Vein endothelial cell (primary cell): ENCODE data around the gene SDCBP2. TPM values are rescaled to one million over a fixed set of nuclear protein-coding genes. Genes with fewer than 3 reads are reported as not detected.

Experiments used
- total RNA-seq: library from RNA; depleted of rRNA; stranded (reverse); fragments of >200 nt; gene quantifications from 2 replicates; pipeline ENCODE4 v1.2.3, GENCODE V29; 2012

SDCBP2 gene, protein sequence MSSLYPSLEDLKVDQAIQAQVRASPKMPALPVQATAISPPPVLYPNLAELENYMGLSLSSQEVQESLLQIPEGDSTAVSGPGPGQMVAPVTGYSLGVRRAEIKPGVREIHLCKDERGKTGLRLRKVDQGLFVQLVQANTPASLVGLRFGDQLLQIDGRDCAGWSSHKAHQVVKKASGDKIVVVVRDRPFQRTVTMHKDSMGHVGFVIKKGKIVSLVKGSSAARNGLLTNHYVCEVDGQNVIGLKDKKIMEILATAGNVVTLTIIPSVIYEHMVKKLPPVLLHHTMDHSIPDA
- total RNA-seq, result 4.9 and 6.2 TPM in 2 replicates

DNA sequence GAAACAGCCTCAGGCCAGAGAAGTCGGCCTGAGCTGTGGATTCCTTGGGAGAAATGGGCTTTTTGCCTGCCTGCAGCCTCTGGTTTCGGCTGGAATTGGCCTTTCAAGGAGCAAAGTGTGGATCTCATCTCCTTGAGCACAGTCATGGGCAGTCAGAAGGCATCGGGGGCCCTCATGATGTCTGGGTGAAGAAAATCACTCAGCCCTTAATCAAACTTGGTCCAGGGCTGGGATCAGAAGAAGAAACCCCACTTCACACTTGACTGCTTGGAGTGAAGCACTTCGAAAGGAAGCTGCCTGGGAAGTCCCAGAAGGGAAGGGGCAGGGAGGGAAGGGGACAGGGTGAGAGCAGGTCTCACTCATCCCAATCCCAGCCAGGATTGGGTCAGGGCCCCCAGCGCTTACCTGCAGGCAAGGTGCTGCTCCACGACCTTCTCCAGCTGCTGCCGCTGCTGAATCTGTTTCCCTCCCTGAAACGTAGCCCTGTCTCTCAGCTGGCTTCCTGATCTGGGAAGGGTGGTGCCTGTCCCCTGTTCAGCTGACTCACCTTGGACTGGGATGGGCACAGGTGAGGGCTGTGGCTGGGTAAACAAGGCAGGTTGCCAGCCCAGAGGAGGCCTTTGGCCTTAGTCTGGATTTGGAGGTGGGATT, at the start of gene SDCBP2:
TSS of gene SDCBP2 (minus strand) at position 460 of the 651 bp plus-strand sequence. CDS start 8,723 bp downstream, outside the sequence.

DNA sequence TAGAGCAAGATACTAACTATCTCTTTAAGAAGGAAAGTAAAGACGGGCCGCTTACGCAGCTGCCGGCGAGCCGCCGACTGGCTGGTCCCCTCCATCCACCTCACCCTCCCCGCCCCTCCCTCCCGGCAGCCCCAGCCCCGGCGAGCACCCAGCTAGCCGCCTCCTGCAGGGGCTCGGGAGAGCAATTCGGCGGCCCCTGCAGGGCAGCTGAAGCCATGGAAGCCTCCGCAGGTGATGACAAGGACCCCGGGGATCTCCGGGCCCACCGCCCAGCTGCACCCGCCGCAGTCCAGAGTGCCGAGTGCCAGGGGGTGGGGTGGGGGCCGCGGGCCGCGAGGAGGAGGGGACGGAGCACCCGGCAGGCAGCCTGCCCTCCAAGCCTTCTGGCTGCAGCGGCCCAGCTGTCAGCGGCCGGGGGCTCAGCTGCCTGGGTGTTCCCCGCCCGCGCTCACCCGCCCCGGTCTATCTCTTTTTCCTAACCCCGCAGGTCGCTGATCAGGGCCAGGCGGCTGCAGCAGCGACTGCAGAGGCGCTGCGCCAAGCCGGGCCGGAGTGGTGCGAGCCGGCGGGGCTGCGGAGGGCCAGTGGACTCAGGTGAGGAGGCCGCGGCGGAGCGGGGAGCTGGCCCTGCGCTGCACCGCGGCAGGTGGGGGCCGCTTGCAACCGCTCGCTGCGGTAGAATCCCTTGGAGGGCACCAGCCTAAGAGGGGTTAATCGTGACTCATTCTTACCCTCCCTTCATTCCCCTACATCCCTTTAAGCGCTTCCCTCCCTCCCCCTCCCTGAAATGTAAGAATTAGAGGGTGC, 62.6 kb downstream of the SDCBP2 start, which contains the start of gene SNPH:
TSS of gene SNPH (plus strand) at position 128 of the 807 bp plus-strand sequence. CDS start 29,946 bp downstream, outside the sequence.

Other genes with a start within 250 kb of the SDCBP2 start
- 76.8 and 152 TPM in 2 replicates for gene PSMF1, start 210.5 kb downstream of the SDCBP2 start, total RNA-seq
- 1.1 and 3.3 TPM in 2 replicates for gene TMEM74B, start 144.2 kb downstream of the SDCBP2 start, total RNA-seq
- 0.33 TPM in 1 of 2 replicates, not detected in the other for gene C20orf202, start 125.7 kb downstream of the SDCBP2 start, total RNA-seq
- not detected in 2 replicates for gene RAD21L1, start 103.1 kb downstream of the SDCBP2 start, total RNA-seq
- gene SNPH, start 62.8 kb downstream of the SDCBP2 start, total RNA-seq, result 5.3 and 6.2 TPM in 2 replicates
- 411 and 427 TPM in 2 replicates for gene FKBP1A, start 63.9 kb upstream of the SDCBP2 start, total RNA-seq
- 38.5 and 38.6 TPM in 2 replicates for gene NSFL1C, start 137.7 kb upstream of the SDCBP2 start, total RNA-seq
- 4.2 and 4.6 TPM in 2 replicates for gene SIRPB2, start 162.3 kb upstream of the SDCBP2 start, total RNA-seq
- gene SIRPD, start 228.6 kb upstream of the SDCBP2 start, total RNA-seq, result not detected in 2 replicates